IMR-90 (cell line): ENCODE data around the gene NOS1AP. TPM values are rescaled to one million over a fixed set of nuclear protein-coding genes. Genes with fewer than 3 reads are reported as not detected.

Experiments
- ATAC-seq: fragments of 200-7000 bp; cut with Tn5 transposase; 2 replicates; pipeline ENCODE4 v1.9.1; 2020; ENCODE audit warnings: low read depth, mild to moderate bottlenecking, moderate library complexity
- BruUV-seq: library from RNA; stranded (reverse); fragments of 400-500 nt; replicated peaks from 2 replicates; lab custom pipeline; 2021; lab: Mats Ljungman, UMichigan
- CTCF ChIA-PET: fragments of 300-600 bp; formaldehyde crosslinking; extraction: SDS; loops from one replicate; lab custom pipeline; 2021; ENCODE audit warnings: antibody characterized with exemption; lab: Yijun Ruan, JAX
- POLR2A ChIA-PET: fragments of 300-600 bp; sonication (Branson Sonifier 250); formaldehyde crosslinking; loops from one replicate; lab custom pipeline; 2022; ENCODE audit warnings: antibody characterized with exemption; ENCODE audit not compliant: unreplicated experiment; lab: Charles Lee
- DNase-seq: peaks from one replicate; pipeline ENCODE4 v3.0.0; 2013
- H2AFZ ChIP-seq: replicated peaks from 2 replicates; pipeline ENCODE3; 2013; ENCODE audit warnings: low read length, mild to moderate bottlenecking; ENCODE audit not compliant: poor library complexity
- H2AK5ac ChIP-seq: 2 replicates; pipeline ENCODE4 v1.6.1; 2013; ENCODE audit warnings: low read depth, low read length, inconsistent platforms
- H2AK9ac ChIP-seq: replicated peaks from 2 replicates; pipeline ENCODE3; 2013; ENCODE audit warnings: mild to moderate bottlenecking, low read depth, low read length, moderate library complexity; ENCODE audit not compliant: poor library complexity
- H2BK120ac ChIP-seq: 2 replicates; pipeline ENCODE4 v1.6.1; 2013; ENCODE audit warnings: low read depth, low read length, inconsistent platforms
- H2BK15ac ChIP-seq: 3 replicates; pipeline ENCODE4 v1.6.1; 2013; ENCODE audit warnings: low read depth, low read length, inconsistent platforms
- H2BK20ac ChIP-seq: 2 replicates; pipeline ENCODE4 v1.6.1; 2013; ENCODE audit warnings: low read depth, mild to moderate bottlenecking, inconsistent platforms, low read length, moderate library complexity
- H2BK5ac ChIP-seq: 2 replicates; pipeline ENCODE4 v1.6.1; 2013; ENCODE audit warnings: mild to moderate bottlenecking, low read depth, low read length, inconsistent platforms; ENCODE audit not compliant: poor library complexity, severe bottlenecking
- H3K14ac ChIP-seq: replicated peaks from 2 replicates; pipeline ENCODE4 v1.6.1; 2013; ENCODE audit warnings: low read depth, low read length, inconsistent platforms
- H3K18ac ChIP-seq: 2 replicates; pipeline ENCODE4 v1.6.1; 2013; ENCODE audit warnings: low read depth, low read length, control low read depth
- H3K23ac ChIP-seq: 2 replicates; pipeline ENCODE4 v1.6.1; 2013; ENCODE audit warnings: low read depth, low read length, inconsistent platforms
- H3K27ac ChIP-seq: 2 replicates; pipeline ENCODE4 v1.5.1; 2013; ENCODE audit warnings: mild to moderate bottlenecking, control low read depth, low read length; ENCODE audit not compliant: insufficient read depth
- H3K27me3 ChIP-seq: 2 replicates; pipeline ENCODE4 v1.6.1; 2013; ENCODE audit warnings: low read length; ENCODE audit not compliant: control insufficient read depth, insufficient read depth
- H3K36me3 ChIP-seq: 2 replicates; pipeline ENCODE4 v1.6.1; 2013; ENCODE audit warnings: low read length, mixed read lengths; ENCODE audit not compliant: control insufficient read depth, insufficient read depth
- H3K4ac ChIP-seq: 2 replicates; pipeline ENCODE4 v1.6.1; 2013; ENCODE audit warnings: low read depth, low read length, inconsistent platforms
- H3K4me1 ChIP-seq: 2 replicates; pipeline ENCODE4 v1.6.1; 2013; ENCODE audit warnings: low read length, mixed read lengths; ENCODE audit not compliant: control insufficient read depth, insufficient read depth
- H3K4me2 ChIP-seq: 2 replicates; pipeline ENCODE4 v1.6.1; 2013; ENCODE audit warnings: low read depth, mild to moderate bottlenecking, control low read depth, low read length, moderate library complexity
- H3K4me3 ChIP-seq: 2 replicates; pipeline ENCODE4 v1.5.1; 2013; ENCODE audit warnings: low read depth, mild to moderate bottlenecking, control low read depth, low read length, moderate library complexity; ENCODE audit not compliant: insufficient read depth
- H3K56ac ChIP-seq: 2 replicates; pipeline ENCODE4 v1.6.1; 2013; ENCODE audit warnings: low read length, inconsistent platforms; ENCODE audit not compliant: insufficient read depth; ENCODE audit errors: extremely low read depth
- H3K79me1 ChIP-seq, 2 experiments: 2 replicates each; pipeline ENCODE4 v1.6.1; 2013; ENCODE audit warnings: low read length in 2 of 2, inconsistent platforms in 1 of 2, low read depth in 1 of 2
- H3K9ac ChIP-seq: 2 replicates; pipeline ENCODE4 v1.6.1; 2013; ENCODE audit warnings: low read depth, low read length, control low read depth
- H3K9me1 ChIP-seq: 2 replicates; pipeline ENCODE4 v1.6.1; 2013; ENCODE audit warnings: low read length, inconsistent platforms; ENCODE audit not compliant: insufficient read depth
- H3K9me3 ChIP-seq: 2 replicates; pipeline ENCODE4 v1.6.1; 2013; ENCODE audit warnings: low read length; ENCODE audit not compliant: control insufficient read depth, insufficient read depth
- H4K20me1 ChIP-seq: 2 replicates; pipeline ENCODE4 v1.6.1; 2013; ENCODE audit warnings: low read length, inconsistent platforms; ENCODE audit not compliant: insufficient read depth
- H4K5ac ChIP-seq: 2 replicates; pipeline ENCODE4 v1.6.1; 2013; ENCODE audit warnings: mild to moderate bottlenecking, low read depth, low read length, control low read depth
- H4K8ac ChIP-seq, 2 experiments: 2 replicates each; pipeline ENCODE4 v1.6.1; 2013; ENCODE audit warnings: low read depth in 2 of 2, low read length in 2 of 2, control low read depth in 1 of 2, inconsistent platforms in 1 of 2
- H4K91ac ChIP-seq: 2 replicates; pipeline ENCODE4 v1.6.1; 2013; ENCODE audit warnings: low read depth, low read length, inconsistent platforms; ENCODE audit not compliant: insufficient read depth
- BHLHE40 ChIP-seq: fragments of 150-350 bp; IDR thresholded peaks from 2 replicates; pipeline ENCODE4 v1.6.1; 2016; ENCODE audit warnings: mild to moderate bottlenecking, low read depth, low read length
- CEBPB ChIP-seq: IDR thresholded peaks from 2 replicates; pipeline ENCODE4 v1.6.1; 2012; ENCODE audit warnings: low read depth, low read length, improper control_type of control experiment
- CHD1 ChIP-seq: IDR thresholded peaks from 2 replicates; pipeline ENCODE4 v1.6.1; 2012; ENCODE audit warnings: low read depth, low read length, improper control_type of control experiment
- CTCF ChIP-seq: conservative IDR thresholded peaks from 2 replicates; pipeline ENCODE4 v1.5.1; 2012; ENCODE audit warnings: mild to moderate bottlenecking, low read depth, low read length, improper control_type of control experiment
- ELK1 ChIP-seq: fragments of 150-350 bp; IDR thresholded peaks from 2 replicates; pipeline ENCODE4 v1.6.1; 2016; ENCODE audit warnings: low read depth, mild to moderate bottlenecking, low read length, moderate library complexity, borderline replicate concordance
- FOS ChIP-seq: fragments of 150-350 bp; IDR thresholded peaks from 2 replicates; pipeline ENCODE4 v1.6.1; 2016; ENCODE audit warnings: low read depth, low read length
- MAFK ChIP-seq: IDR thresholded peaks from 2 replicates; pipeline ENCODE4 v1.6.1; 2012; ENCODE audit warnings: low read depth, low read length, improper control_type of control experiment
- MAZ ChIP-seq: IDR thresholded peaks from 2 replicates; pipeline ENCODE4 v1.6.1; 2012; ENCODE audit warnings: low read depth, mild to moderate bottlenecking, low read length, improper control_type of control experiment, moderate library complexity, borderline replicate concordance
- MXI1 ChIP-seq: IDR thresholded peaks from 2 replicates; pipeline ENCODE4 v1.6.1; 2012; ENCODE audit warnings: low read depth, mild to moderate bottlenecking, low read length, moderate library complexity, borderline replicate concordance
- NFE2L2 ChIP-seq: fragments of 150-350 bp; IDR thresholded peaks from 2 replicates; pipeline ENCODE4 v1.6.1; 2016; ENCODE audit warnings: low read depth, mild to moderate bottlenecking, low read length
- POLR2A ChIP-seq: IDR thresholded peaks from 2 replicates; pipeline ENCODE4 v1.6.1; 2012; ENCODE audit warnings: mild to moderate bottlenecking, low read depth, low read length
- RAD21 ChIP-seq: IDR thresholded peaks from 2 replicates; pipeline ENCODE4 v1.6.1; 2012; ENCODE audit warnings: low read length, improper control_type of control experiment
- RCOR1 ChIP-seq: IDR thresholded peaks from 2 replicates; pipeline ENCODE4 v1.6.1; 2012; ENCODE audit warnings: mild to moderate bottlenecking, low read length, improper control_type of control experiment; ENCODE audit not compliant: insufficient replicate concordance
- RFX5 ChIP-seq: IDR thresholded peaks from 2 replicates; pipeline ENCODE4 v1.8.0; 2012; ENCODE audit warnings: low read depth, mild to moderate bottlenecking, low read length, moderate library complexity
- SMC3 ChIP-seq: fragments of 150-350 bp; IDR thresholded peaks from 2 replicates; pipeline ENCODE4 v1.6.1; 2016; ENCODE audit warnings: low read depth, mild to moderate bottlenecking, antibody characterized with exemption, low read length, moderate library complexity
- USF2 ChIP-seq: fragments of 150-350 bp; IDR thresholded peaks from 2 replicates; pipeline ENCODE4 v1.6.1; 2017; ENCODE audit warnings: mild to moderate bottlenecking, antibody characterized with exemption, low read length, low read depth
- WGBS, 2 experiments: methylation state at CpG; one replicate each; pipeline versions ENCODE4 v1.1.5 to v1.1.7; 2013; ENCODE audit warnings: missing lambda C conversion rate in 2 of 2; ENCODE audit not compliant: insufficient read length in 1 of 2; ENCODE audit errors: extremely low coverage in 2 of 2; 5-methylcytosine and 5-hydroxymethylcytosine counted together
- dilution Hi-C: fragments of 300-500 bp; cut with HindIII; formaldehyde crosslinking; loops from one replicate; pipeline ENCODE4 v1.14.3; 2018; ENCODE audit warnings: low sequenced_read_pairs; ENCODE audit not compliant: unreplicated experiment
- in situ Hi-C: fragments of 300-500 bp; cut with MboI; formaldehyde crosslinking; loops from 3 replicates; pipeline ENCODE4 v1.14.3; 2019; ENCODE audit warnings: low sequenced_read_pairs, inconsistent platforms, mixed read lengths
- intact Hi-C: fragments of 100-400 bp; cut with micrococcal nuclease; formaldehyde crosslinking; loops from 2 replicates; pipeline ENCODE4 v1.10.0; 2022
- polyA plus RNA-seq, 3 experiments: library from polyadenylated mRNA; depleted of rRNA; stranded (reverse); fragments of >200 nt; gene quantifications; 2 replicates each; pipeline ENCODE4 v1.2.3, GENCODE V29; 2012; ENCODE audit warnings: low replicate concordance in 1 of 3
- total RNA-seq: library from RNA; depleted of rRNA; stranded (reverse); fragments of >200 nt; gene quantifications from 2 replicates; pipeline ENCODE4 v1.2.3, GENCODE V29; 2012

The NOS1AP gene
- total and polyA plus RNA-seq, 2 of the 4 experiments (the other 2 are of a cell fraction) = 0.18 to 0.19 TPM

- POLR2A ChIA-PET = no interaction called here
These were observed 307.2 kb downstream of the NOS1AP start, which contains the start of gene SPATA46 for GRCh38 chr1:162376691-162377090. SPATA46 (minus strand) TSS chr1:162376854; CDS start chr1:162376790, 64 bp downstream.

More at GRCh38 chr1:162376691-162377090, 307.2 kb downstream of the NOS1AP start, which contains the start of gene SPATA46:
- Histone ChIP-seq H2AK5ac (no peak within 1 kb of the TSS), H4K5ac (no peak within 1 kb of the TSS), H2AFZ (no peak within 1 kb of the TSS), H4K8ac (no peak within 1 kb of the TSS), H2AK9ac (no peak within 1 kb of the TSS), H3K14ac (no peak within 1 kb of the TSS), H3K9ac (no peak within 1 kb of the TSS), H3K4me1 (no peaks in the 10 kb centered on the region), H4K20me1 (no peaks in the 10 kb centered on the region), H2BK15ac (no peak within 1 kb of the TSS), H3K27me3 (peaks cover 23% of the 10 kb centered on the region), H3K4ac (no peak within 1 kb of the TSS), H3K9me3 (no peaks in the 10 kb centered on the region), H3K23ac (no peak within 1 kb of the TSS), H2BK5ac (no peak within 1 kb of the TSS), H2BK120ac (no peak within 1 kb of the TSS), H3K4me3 (no peak within 1 kb of the TSS), H3K56ac (no peak within 1 kb of the TSS), H3K18ac (no peak within 1 kb of the TSS), H3K9me1 (no peaks in the 10 kb centered on the region), H3K79me1 (no peaks in the 10 kb centered on the region), H3K36me3 (no peaks in the 10 kb centered on the region), H2BK20ac (no peak within 1 kb of the TSS), H3K4me2 (no peak within 1 kb of the TSS), H3K27ac (no peak within 1 kb of the TSS), H4K91ac (no peak within 1 kb of the TSS)
- ATAC-seq (no peak), DNase-seq (no peak)
- no TSS peak for BruUV-seq
- CTCF ChIA-PET = interaction anchor here (0.7 kb wide), 1 partner anchor 342 kb away, joined by 6 read pairs; no protein-coding TSS in a partner anchor
- intact Hi-C loops = no loop called here
- TF ChIP-seq ELK1 (no peak), MXI1 (no peak), SMC3 (no peak), USF2 (no peak), RCOR1 (no peak), BHLHE40 (no peak), MAFK (no peak), NFE2L2 (no peak), RFX5 (no peak), CEBPB (no peak), FOS (no peak), CTCF (no peak), MAZ (no peak), POLR2A (no peak), CHD1 (no peak), RAD21 (no peak)
- 80% methylated on average over 1 of the region's 5 CpGs; no CpG with 5 or more reads in 1 of the 2 experiments for WGBS, 2 experiments
- dilution Hi-C loops = no loop called here
- in situ Hi-C loops = loop anchor here (25.0 kb wide), 1 partner anchor 589 kb away; no protein-coding TSS in a partner anchor
